ENCODE data around the gene DPYSL5. TPM values are rescaled to one million over a fixed set of nuclear protein-coding genes. Genes with fewer than 3 reads are reported as not detected.

Gene DPYSL5
- total and polyA plus RNA-seq, 2 donors (not counting 1 experiment from before 2014, with no cell fraction given) = not detected

DNA sequence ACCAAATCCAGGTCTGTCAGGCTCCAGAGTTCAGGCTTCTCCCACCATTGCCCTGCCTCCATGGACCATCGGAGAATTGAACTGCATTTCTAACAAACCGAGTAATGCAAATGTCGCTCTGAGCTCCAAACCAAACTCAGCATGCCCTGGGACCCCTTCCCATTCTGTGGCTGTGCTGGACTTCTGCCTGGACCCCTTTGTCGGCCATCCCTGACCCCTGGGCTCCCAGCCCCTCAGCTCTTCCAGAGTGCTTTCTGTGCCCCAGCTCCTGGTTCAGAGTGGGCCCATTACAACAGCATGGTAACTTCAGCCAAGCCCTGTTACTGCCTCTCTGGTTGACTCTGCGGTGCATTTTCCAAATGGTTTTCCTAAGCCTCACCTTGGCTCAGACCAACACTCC, 67.4 kb downstream of the DPYSL5 start:
- ATAC-seq (ENCODE audit: low read depth) (no peak), DNase-seq (no peak)
- H3K27ac Mint-ChIP-seq = no peak overlapping the region
- H3K9me3 Mint-ChIP-seq (ENCODE audit: insufficient read depth) = no peaks in the 10 kb centered on the region
- H3K36me3 ChIP-seq (replicated peaks in 1 of 2; ENCODE audit: control extremely low read depth in 1 of 2, control insufficient read depth in 1 of 2, extremely low read depth in 1 of 2, insufficient read depth in 2 of 2, low read length in 1 of 2) = no peaks in the 10 kb centered on the region
- no peak overlapping the region for H3K4me2 ChIP-seq (replicated peaks; ENCODE audit: low read depth, low read length, poor library complexity, severe bottlenecking)
- ChIA-PET POLR2A (no interaction called here), CTCF (interaction anchor here (1.2 to 1.6 kb wide), 2 partner anchors 52 to 69 kb away, joined by 3 to 6 read pairs; no protein-coding TSS in a partner anchor)
- H3K79me2 ChIP-seq (ENCODE audit: control insufficient read depth, insufficient read depth, low read length) = no peaks in the 10 kb centered on the region
- H3K4me3 ChIP-seq (ENCODE audit: control extremely low read depth in 1 of 5, extremely low read depth in 1 of 5, insufficient read depth in 1 of 5, low read depth in 2 of 5, low read length in 4 of 5) = no peak overlapping the region
- H3K4me3 Mint-ChIP-seq = no peak overlapping the region
- 94% methylated on average over 5 of the region's 5 CpGs for WGBS (ENCODE audit: insufficient coverage)
- no peaks in the 10 kb centered on the region for H3K9me3 ChIP-seq (ENCODE audit: control extremely low read depth in 1 of 3, control insufficient read depth in 2 of 3, insufficient read depth in 1 of 3, low read length in 2 of 3)
- no peak overlapping the region for H3K9ac ChIP-seq (ENCODE audit: low read length)
- no peak overlapping the region for H3K27ac ChIP-seq (ENCODE audit: low read length in 2 of 2)
- TF ChIP-seq, protein P1, sequence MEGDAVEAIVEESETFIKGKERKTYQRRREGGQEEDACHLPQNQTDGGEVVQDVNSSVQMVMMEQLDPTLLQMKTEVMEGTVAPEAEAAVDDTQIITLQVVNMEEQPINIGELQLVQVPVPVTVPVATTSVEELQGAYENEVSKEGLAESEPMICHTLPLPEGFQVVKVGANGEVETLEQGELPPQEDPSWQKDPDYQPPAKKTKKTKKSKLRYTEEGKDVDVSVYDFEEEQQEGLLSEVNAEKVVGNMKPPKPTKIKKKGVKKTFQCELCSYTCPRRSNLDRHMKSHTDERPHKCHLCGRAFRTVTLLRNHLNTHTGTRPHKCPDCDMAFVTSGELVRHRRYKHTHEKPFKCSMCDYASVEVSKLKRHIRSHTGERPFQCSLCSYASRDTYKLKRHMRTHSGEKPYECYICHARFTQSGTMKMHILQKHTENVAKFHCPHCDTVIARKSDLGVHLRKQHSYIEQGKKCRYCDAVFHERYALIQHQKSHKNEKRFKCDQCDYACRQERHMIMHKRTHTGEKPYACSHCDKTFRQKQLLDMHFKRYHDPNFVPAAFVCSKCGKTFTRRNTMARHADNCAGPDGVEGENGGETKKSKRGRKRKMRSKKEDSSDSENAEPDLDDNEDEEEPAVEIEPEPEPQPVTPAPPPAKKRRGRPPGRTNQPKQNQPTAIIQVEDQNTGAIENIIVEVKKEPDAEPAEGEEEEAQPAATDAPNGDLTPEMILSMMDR (IDR thresholded peaks at IDR 0.05) = no peak
- TF ChIP-seq EZH2 (IDR thresholded peaks at IDR 0.05; ENCODE audit: borderline replicate concordance, insufficient read depth, low read depth, low read length, poor library complexity, severe bottlenecking) = no peak
- peaks cover 13% of the 10 kb centered on the region for H3K27me3 Mint-ChIP-seq
- H4K20me1 ChIP-seq (ENCODE audit: control insufficient read depth, insufficient read depth, low read length, poor library complexity, severe bottlenecking) = no peaks in the 10 kb centered on the region
- peaks cover 0 to 29% (median 2%) of the 10 kb centered on the region in 4 experiments for H3K27me3 ChIP-seq (replicated peaks in 1 of 4; ENCODE audit: control extremely low read depth in 1 of 4, control insufficient read depth in 3 of 4, insufficient read depth in 4 of 4, low read length in 3 of 4)
- intact Hi-C loops (cut with micrococcal nuclease) = no loop called here
- no peak overlapping the region for H2AFZ ChIP-seq (ENCODE audit: insufficient read depth, low read depth, low read length, poor library complexity, severe bottlenecking)
- no peaks in the 10 kb centered on the region for H3K4me1 ChIP-seq (ENCODE audit: control insufficient read depth in 2 of 2, insufficient read depth in 2 of 2, low read length in 2 of 2)
- no peaks in the 10 kb centered on the region for H3K4me1 Mint-ChIP-seq

DNA sequence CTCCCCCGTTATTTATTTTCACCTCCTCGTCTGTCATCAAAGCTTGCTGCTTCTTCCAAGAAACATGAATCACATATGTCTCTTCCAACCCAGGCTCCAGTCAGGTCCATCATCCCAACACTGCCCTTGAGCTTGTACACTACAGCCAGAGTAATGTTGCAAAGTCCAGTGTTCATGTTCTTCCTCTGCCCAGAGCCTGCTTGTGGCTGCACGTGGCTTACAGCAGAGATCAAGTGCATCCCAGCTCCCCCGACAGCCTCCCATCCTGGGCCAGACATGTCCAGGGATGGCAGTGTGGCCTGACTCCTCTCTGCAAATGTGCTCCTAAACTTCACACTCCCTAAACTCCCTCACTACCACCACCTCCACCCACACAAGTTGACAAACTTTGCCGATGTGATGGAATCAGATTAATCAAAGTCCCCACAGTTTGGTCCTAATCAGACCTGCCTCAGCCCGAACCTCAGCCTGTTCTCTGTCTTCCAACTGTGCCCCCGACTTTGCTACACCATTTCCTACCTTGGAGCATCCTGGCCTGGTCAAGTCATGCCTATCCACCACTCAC, 68.3 kb downstream of the DPYSL5 start:
- no peaks in the 10 kb centered on the region for H4K20me1 ChIP-seq (ENCODE audit: control insufficient read depth, insufficient read depth, low read length, poor library complexity, severe bottlenecking)
- H3K36me3 ChIP-seq (replicated peaks in 1 of 2; ENCODE audit: control extremely low read depth in 1 of 2, control insufficient read depth in 1 of 2, extremely low read depth in 1 of 2, insufficient read depth in 2 of 2, low read length in 1 of 2) = no peaks in the 10 kb centered on the region
- no peak for DNase-seq
- no peaks in the 10 kb centered on the region for H3K9me3 ChIP-seq (ENCODE audit: control extremely low read depth in 1 of 3, control insufficient read depth in 2 of 3, insufficient read depth in 1 of 3, low read length in 2 of 3)
- H3K79me2 ChIP-seq (ENCODE audit: control insufficient read depth, insufficient read depth, low read length) = no peaks in the 10 kb centered on the region
- TF ChIP-seq, protein P1 (IDR thresholded peaks at IDR 0.05) = no peak
- TF ChIP-seq EZH2 (IDR thresholded peaks at IDR 0.05; ENCODE audit: borderline replicate concordance, insufficient read depth, low read depth, low read length, poor library complexity, severe bottlenecking) = no peak
- no peaks in the 10 kb centered on the region for H3K4me1 ChIP-seq (ENCODE audit: control insufficient read depth in 2 of 2, insufficient read depth in 2 of 2, low read length in 2 of 2)
- no peaks in the 10 kb centered on the region for H3K4me1 Mint-ChIP-seq
- ChIA-PET POLR2A (no interaction called here), CTCF (interaction anchor here (0.6 to 1.6 kb wide), 3 partner anchors 51 to 388 kb away, joined by 3 to 6 read pairs (median 3); no protein-coding TSS in a partner anchor)
- H3K4me2 ChIP-seq (replicated peaks; ENCODE audit: low read depth, low read length, poor library complexity, severe bottlenecking) = no peak overlapping the region
- no peak overlapping the region for H3K4me3 ChIP-seq (ENCODE audit: control extremely low read depth in 1 of 5, extremely low read depth in 1 of 5, insufficient read depth in 1 of 5, low read depth in 2 of 5, low read length in 4 of 5)
- H3K27me3 ChIP-seq (replicated peaks in 1 of 4; ENCODE audit: control extremely low read depth in 1 of 4, control insufficient read depth in 3 of 4, insufficient read depth in 4 of 4, low read length in 3 of 4) = peaks cover 0 to 29% (median 2%) of the 10 kb centered on the region in 4 experiments
- H3K4me3 Mint-ChIP-seq = no peak overlapping the region
- intact Hi-C loops (cut with micrococcal nuclease) = no loop called here
- H3K27ac Mint-ChIP-seq = no peak overlapping the region
- no peaks in the 10 kb centered on the region for H3K9me3 Mint-ChIP-seq (ENCODE audit: insufficient read depth)
- no peak overlapping the region for H3K27ac ChIP-seq (ENCODE audit: low read length in 2 of 2)
- peaks cover 16% of the 10 kb centered on the region for H3K27me3 Mint-ChIP-seq
- H2AFZ ChIP-seq (ENCODE audit: insufficient read depth, low read depth, low read length, poor library complexity, severe bottlenecking) = no peak overlapping the region
- WGBS (ENCODE audit: insufficient coverage) = 80% methylated on average over 7 of the region's 7 CpGs
- ATAC-seq (ENCODE audit: low read depth) = no peak
- no peak overlapping the region for H3K9ac ChIP-seq (ENCODE audit: low read length)

Measured in B cell (primary cell).